GM19193 (cell line): ENCODE results near the gene ZNF665.

ENCODE experiments used
- POLR2A ChIP-seq: IDR thresholded peaks from 4 replicates; pipeline ENCODE4 v1.6.1; 2011; ENCODE audit not compliant: insufficient read depth, insufficient read length; ENCODE audit errors: extremely low read depth

Gene ZNF665

GRCh38 chr19:53157626-53158025, 35.5 kb downstream of the ZNF665 start:
- no peak for TF ChIP-seq POLR2A

- TF ChIP-seq POLR2A = no peak
Measured at GRCh38 chr19:53156850-53157249, 36.3 kb downstream of the ZNF665 start.

GRCh38 chr19:53147645-53148044, 45.5 kb downstream of the ZNF665 start:
- TF ChIP-seq POLR2A = no peak

GRCh38 chr19:53140351-53140750, 52.8 kb downstream of the ZNF665 start:
- TF ChIP-seq POLR2A = no peak

- TF ChIP-seq POLR2A = no peak
Measured at GRCh38 chr19:53136432-53136831, 56.7 kb downstream of the ZNF665 start.

GRCh38 chr19:53132141-53132991, 60.8 kb downstream of the ZNF665 start, which contains the start of gene ZNF415:
Gene ZNF415 (minus strand): TSS chr19:53132910. CDS start chr19:53122676, 10,234 bp downstream.
- TF ChIP-seq POLR2A = no peak

- TF ChIP-seq POLR2A = no peak
Measured at GRCh38 chr19:53131727-53132126, 61.4 kb downstream of the ZNF665 start.

- no peak for TF ChIP-seq POLR2A
Measured at GRCh38 chr19:53131085-53131590, 62.0 kb downstream of the ZNF665 start.

- no peak for TF ChIP-seq POLR2A
Measured at GRCh38 chr19:53130506-53130905, 62.7 kb downstream of the ZNF665 start.

- TF ChIP-seq POLR2A = no peak
Measured at GRCh38 chr19:53123400-53123799, 69.8 kb downstream of the ZNF665 start.
